HEK293 (cell line): Measurements from ENCODE around the gene SREBF1.

Experiments
- CTCF ChIA-PET: fragments of 350-600 bp; formaldehyde crosslinking; extraction: SDS; loops from one replicate; lab custom pipeline; 2021; ENCODE audit warnings: antibody characterized with exemption; lab: Yijun Ruan, JAX
- POLR2A ChIA-PET: fragments of 300-600 bp; formaldehyde crosslinking; extraction: SDS; loops from one replicate; lab custom pipeline; 2020; ENCODE audit warnings: antibody characterized with exemption, inconsistent platforms; lab: Yijun Ruan, JAX
- H3K27ac ChIP-seq: fragments of 200-500 bp; sonication (Bioruptor generic); 2 replicates; pipeline ENCODE4 v1.5.1; 2014; ENCODE audit warnings: low read depth, low read length, control low read depth, inconsistent platforms; ENCODE audit errors: extremely low read depth
- H3K36me3 ChIP-seq, 2 experiments: fragments of 200-500 bp in 1 of 2; sonication (Bioruptor generic) in 1 of 2; 1 replicate in 1 of 2; 2 replicates in 1 of 2; pipeline ENCODE4 v1.5.1; 2014 to 2017; ENCODE audit warnings: inconsistent platforms in 2 of 2, low read length in 2 of 2; ENCODE audit not compliant: control insufficient read depth in 2 of 2, insufficient read depth in 1 of 2
- H3K4me1 ChIP-seq: fragments of 200-500 bp; sonication (Bioruptor generic); 2 replicates; pipeline ENCODE4 v1.5.1; 2014; ENCODE audit warnings: mild to moderate bottlenecking, low read length, inconsistent platforms; ENCODE audit not compliant: control insufficient read depth, insufficient read depth
- H3K4me3 ChIP-seq: 2 replicates; pipeline ENCODE4 v1.5.1; 2011; ENCODE audit warnings: low read depth, mild to moderate bottlenecking, control low read depth, low read length, moderate library complexity
- H3K9me3 ChIP-seq: fragments of 200-500 bp; sonication (Bioruptor generic); 2 replicates; pipeline ENCODE4 v1.5.1; 2014; ENCODE audit warnings: low read depth, low read length, inconsistent platforms; ENCODE audit not compliant: control insufficient read depth, insufficient read depth
- EGR2 ChIP-seq: fragments of 450-650 bp; formaldehyde crosslinking; IDR thresholded peaks from 2 replicates; pipeline ENCODE4 v1.5.1; 2016; ENCODE audit warnings: low read depth, missing biosample characterization, missing genetic modification characterization
- GLI2 ChIP-seq: fragments of 450-650 bp; formaldehyde crosslinking; IDR thresholded peaks from 2 replicates; pipeline ENCODE4; 2017; ENCODE audit warnings: missing biosample characterization, missing genetic modification characterization, low read depth, borderline replicate concordance
- KLF1 ChIP-seq: fragments of 450-650 bp; formaldehyde crosslinking; IDR thresholded peaks from 2 replicates; pipeline ENCODE4 v1.5.1; 2016; ENCODE audit warnings: missing biosample characterization, missing genetic modification characterization
- KLF10 ChIP-seq: fragments of 450-650 bp; IDR thresholded peaks from 2 replicates; pipeline ENCODE4 v1.5.1; 2018; ENCODE audit warnings: missing biosample characterization, mild to moderate bottlenecking, missing genetic modification characterization
- KLF17 ChIP-seq: fragments of 450-650 bp; formaldehyde crosslinking; IDR thresholded peaks from 2 replicates; pipeline ENCODE4 v1.5.1; 2016; ENCODE audit warnings: missing biosample characterization, missing genetic modification characterization
- KLF7 ChIP-seq: fragments of 450-650 bp; formaldehyde crosslinking; IDR thresholded peaks from 2 replicates; pipeline ENCODE4 v1.5.1; 2016; ENCODE audit warnings: missing biosample characterization, missing genetic modification characterization, borderline replicate concordance
- TCF7L2 ChIP-seq: IDR thresholded peaks from 2 replicates; pipeline ENCODE4 v1.6.1; 2011; ENCODE audit warnings: low read depth, mild to moderate bottlenecking, inconsistent platforms, low read length, moderate library complexity, borderline replicate concordance
- ZBTB49 ChIP-seq: fragments of 450-650 bp; formaldehyde crosslinking; IDR thresholded peaks from 2 replicates; pipeline ENCODE4 v1.5.1; 2016; ENCODE audit warnings: missing biosample characterization, missing genetic modification characterization, low read depth
- ZFP41 ChIP-seq: fragments of 450-650 bp; formaldehyde crosslinking; IDR thresholded peaks from 2 replicates; pipeline ENCODE4 v1.5.1; 2016; ENCODE audit warnings: missing biosample characterization, missing genetic modification characterization, borderline replicate concordance
- ZIC2 ChIP-seq: fragments of 450-650 bp; formaldehyde crosslinking; IDR thresholded peaks from 2 replicates; pipeline ENCODE4 v1.5.1; 2016; ENCODE audit warnings: missing biosample characterization, missing genetic modification characterization
- ZNF132 ChIP-seq: fragments of 450-650 bp; formaldehyde crosslinking; IDR thresholded peaks from 2 replicates; pipeline ENCODE4 v1.5.1; 2017; ENCODE audit warnings: missing biosample characterization, missing genetic modification characterization, borderline replicate concordance
- ZNF140 ChIP-seq: fragments of 450-650 bp; formaldehyde crosslinking; IDR thresholded peaks from 2 replicates; pipeline ENCODE4 v1.5.1; 2016; ENCODE audit warnings: missing biosample characterization, missing genetic modification characterization
- ZNF19 ChIP-seq: fragments of 450-650 bp; formaldehyde crosslinking; IDR thresholded peaks from 2 replicates; pipeline ENCODE4; 2016; ENCODE audit warnings: missing biosample characterization, missing genetic modification characterization, low read depth
- ZNF26 ChIP-seq: fragments of 450-650 bp; formaldehyde crosslinking; IDR thresholded peaks from 2 replicates; pipeline ENCODE4 v1.5.1; 2016; ENCODE audit warnings: missing biosample characterization, missing genetic modification characterization
- ZNF488 ChIP-seq: fragments of 450-650 bp; formaldehyde crosslinking; IDR thresholded peaks from 2 replicates; pipeline ENCODE4 v1.5.1; 2016; ENCODE audit warnings: missing biosample characterization, missing genetic modification characterization
- ZNF521 ChIP-seq: fragments of 450-650 bp; formaldehyde crosslinking; IDR thresholded peaks from 2 replicates; pipeline ENCODE4 v1.5.1; 2017; ENCODE audit warnings: missing biosample characterization, mild to moderate bottlenecking, missing genetic modification characterization
- ZNF558 ChIP-seq: fragments of 450-650 bp; formaldehyde crosslinking; IDR thresholded peaks from 2 replicates; pipeline ENCODE4 v1.5.1; 2016; ENCODE audit warnings: missing biosample characterization, missing genetic modification characterization
- ZNF585B ChIP-seq: fragments of 450-650 bp; formaldehyde crosslinking; IDR thresholded peaks from 2 replicates; pipeline ENCODE4 v1.5.1; 2016; ENCODE audit warnings: missing biosample characterization, missing genetic modification characterization
- ZNF600 ChIP-seq: fragments of 450-650 bp; formaldehyde crosslinking; IDR thresholded peaks from 2 replicates; pipeline ENCODE4 v1.5.1; 2016; ENCODE audit warnings: missing biosample characterization, missing genetic modification characterization
- ZNF623 ChIP-seq: fragments of 450-650 bp; formaldehyde crosslinking; IDR thresholded peaks from 2 replicates; pipeline ENCODE4 v1.5.1; 2016; ENCODE audit warnings: missing biosample characterization, missing genetic modification characterization
- ZNF645 ChIP-seq: fragments of 450-650 bp; formaldehyde crosslinking; IDR thresholded peaks from 2 replicates; pipeline ENCODE4; 2016; ENCODE audit warnings: missing biosample characterization, missing genetic modification characterization
- ZNF664 ChIP-seq: fragments of 450-650 bp; formaldehyde crosslinking; IDR thresholded peaks from 2 replicates; pipeline ENCODE4 v1.5.1; 2016; ENCODE audit warnings: missing biosample characterization, missing genetic modification characterization
- ZNF677 ChIP-seq: fragments of 450-650 bp; IDR thresholded peaks from 2 replicates; pipeline ENCODE4 v1.5.0; 2018; ENCODE audit warnings: missing biosample characterization, mild to moderate bottlenecking, missing genetic modification characterization, moderate library complexity
- ZXDB ChIP-seq: fragments of 450-650 bp; formaldehyde crosslinking; IDR thresholded peaks from 2 replicates; pipeline ENCODE4 v1.5.1; 2016; ENCODE audit warnings: missing biosample characterization, missing genetic modification characterization

Gene SREBF1

GRCh38 chr17:17766077-17766743 is 70.6 kb downstream of the SREBF1 start:
- peaks cover 13% of the 10 kb centered on the region for H3K4me1 ChIP-seq

More at GRCh38 chr17:17766077-17766743, 70.6 kb downstream of the SREBF1 start:
- 0 out of 2 replicates have a peak overlapping the region, but pooled peaks have one; percentile 13 for H3K27ac ChIP-seq
- H3K4me3 ChIP-seq, result no peak overlapping the region
- no peaks in the 10 kb centered on the region for H3K9me3 ChIP-seq
- CTCF ChIA-PET, result no interaction called here
- POLR2A ChIA-PET, result no interaction called here
- TF ChIP-seq ZNF140 (tag by site-specific recombination), result no peak
- no peak for TF ChIP-seq TCF7L2
- TF ChIP-seq ZNF132 (tag by site-specific recombination), result no peak
- TF ChIP-seq ZNF488 (tag by site-specific recombination), result no peak
- TF ChIP-seq ZNF19 (tag by site-specific recombination), result no peak
- TF ChIP-seq ZNF623 (tag by site-specific recombination), result no peak
- TF ChIP-seq EGR2 (tag by site-specific recombination), result no peak
- peak; percentile 47; the same call in 1 of the 2 replicates for TF ChIP-seq ZNF600 (tag by site-specific recombination)
- TF ChIP-seq ZNF645 (tag by site-specific recombination), result no peak
- no peak; the same call in 1 of the 2 replicates for TF ChIP-seq KLF17 (tag by site-specific recombination)
- peak; percentile 38; the same call in 1 of the 2 replicates for TF ChIP-seq ZIC2
- TF ChIP-seq KLF7 (tag by site-specific recombination), result no peak
- no peak for TF ChIP-seq ZBTB49
- no peak for TF ChIP-seq KLF10
- no peak for TF ChIP-seq ZNF558 (tag by site-specific recombination)
- no peak for TF ChIP-seq ZNF521 (tag by site-specific recombination)
- no peak for TF ChIP-seq GLI2 (tag by site-specific recombination)
- no peak for TF ChIP-seq ZFP41 (tag by site-specific recombination)
- TF ChIP-seq KLF1, result peak; percentile 91
- no peak for TF ChIP-seq ZNF585B (tag by site-specific recombination)
- TF ChIP-seq ZXDB, result no peak
- no peak for TF ChIP-seq ZNF26 (tag by site-specific recombination)
- no peak for TF ChIP-seq ZNF677 (tag by site-specific recombination)
- no peak for TF ChIP-seq ZNF664 (tag by site-specific recombination)
- peaks cover 0 to 8% of the 10 kb centered on the region in 2 experiments; a peak in 1 of 3 replicates for H3K36me3 ChIP-seq
